Smooth muscle cell (in vitro differentiated cells): ENCODE measurements around the gene DVL2. TPM values are rescaled to one million over a fixed set of nuclear protein-coding genes. Genes with fewer than 3 reads are reported as not detected.

Experiments
- DNase-seq: peaks from one replicate; lab custom pipeline; 2025; ENCODE audit not compliant: unreplicated experiment; lab: John Stamatoyannopoulos, UW
- H2AFZ ChIP-seq: fragments of 200-600 bp; sonication (generic); 2 replicates; pipeline ENCODE4 v1.6.0; 2016; ENCODE audit warnings: antibody characterized with exemption, low read depth, mild to moderate bottlenecking
- H3F3A ChIP-seq: fragments of 200-600 bp; sonication (generic); 2 replicates; pipeline ENCODE4 v1.6.0; 2017; ENCODE audit warnings: antibody characterized with exemption, low read depth
- H3K27ac ChIP-seq: fragments of 200-600 bp; sonication (generic); 2 replicates; pipeline ENCODE4 v1.5.1; 2016; ENCODE audit warnings: low read depth, mild to moderate bottlenecking
- H3K27me3 ChIP-seq: fragments of 200-600 bp; sonication (generic); 2 replicates; pipeline ENCODE4 v1.6.1; 2016; ENCODE audit warnings: low read depth, mild to moderate bottlenecking
- H3K36me3 ChIP-seq: fragments of 200-600 bp; sonication (generic); 2 replicates; pipeline ENCODE4 v1.5.1; 2016; ENCODE audit warnings: low read depth
- H3K4me1 ChIP-seq: fragments of 200-600 bp; sonication (generic); 2 replicates; pipeline ENCODE4 v1.5.1; 2016; ENCODE audit warnings: low read depth
- H3K4me2 ChIP-seq: fragments of 200-600 bp; sonication (generic); 2 replicates; pipeline ENCODE4 v1.6.0; 2016; ENCODE audit warnings: mild to moderate bottlenecking
- H3K4me3 ChIP-seq: fragments of 200-600 bp; sonication (generic); 2 replicates; pipeline ENCODE4 v1.5.1; 2016; ENCODE audit warnings: mild to moderate bottlenecking
- H3K79me2 ChIP-seq: fragments of 200-600 bp; sonication (generic); 2 replicates; pipeline ENCODE4 v1.6.0; 2016; ENCODE audit warnings: low read depth, mild to moderate bottlenecking
- H3K9ac ChIP-seq: fragments of 200-600 bp; sonication (generic); 2 replicates; pipeline ENCODE4 v1.6.0; 2016; ENCODE audit warnings: low read depth
- H3K9me3 ChIP-seq: fragments of 200-600 bp; sonication (generic); replicated peaks from 2 replicates; pipeline ENCODE4 v1.5.1; 2016; ENCODE audit warnings: low read depth
- H4K20me1 ChIP-seq: fragments of 200-600 bp; sonication (generic); 2 replicates; pipeline ENCODE4 v1.6.0; 2016; ENCODE audit warnings: low read depth
- CTCF ChIP-seq: fragments of 200-600 bp; sonication (generic); IDR thresholded peaks from 2 replicates; pipeline ENCODE4 v1.5.1; 2017; ENCODE audit warnings: borderline replicate concordance, mild to moderate bottlenecking, antibody characterized with exemption; ENCODE audit not compliant: insufficient read depth, poor library complexity, severe bottlenecking
- WGBS: methylation state at CpG from one replicate; pipeline ENCODE4 v1.1.7; 2016; ENCODE audit warnings: low lambda C conversion rate; 5-methylcytosine and 5-hydroxymethylcytosine counted together
- polyA plus RNA-seq: library from polyadenylated mRNA; unstranded; fragments of >200 nt; fragmentation: Nextera tagmentation; extraction: Ambion mirVana; gene quantifications from 2 replicates; pipeline ENCODE4 v1.2.1, GENCODE V29; 2016
- total RNA-seq: library from RNA; depleted of rRNA; stranded (reverse); fragments of >200 nt; gene quantifications from 2 replicates; pipeline ENCODE4 v1.2.3, GENCODE V29; 2014

The DVL2 gene
- total and polyA plus RNA-seq, 2 experiments from 2014 or later: 31.8 to 49.6 TPM

DNA sequence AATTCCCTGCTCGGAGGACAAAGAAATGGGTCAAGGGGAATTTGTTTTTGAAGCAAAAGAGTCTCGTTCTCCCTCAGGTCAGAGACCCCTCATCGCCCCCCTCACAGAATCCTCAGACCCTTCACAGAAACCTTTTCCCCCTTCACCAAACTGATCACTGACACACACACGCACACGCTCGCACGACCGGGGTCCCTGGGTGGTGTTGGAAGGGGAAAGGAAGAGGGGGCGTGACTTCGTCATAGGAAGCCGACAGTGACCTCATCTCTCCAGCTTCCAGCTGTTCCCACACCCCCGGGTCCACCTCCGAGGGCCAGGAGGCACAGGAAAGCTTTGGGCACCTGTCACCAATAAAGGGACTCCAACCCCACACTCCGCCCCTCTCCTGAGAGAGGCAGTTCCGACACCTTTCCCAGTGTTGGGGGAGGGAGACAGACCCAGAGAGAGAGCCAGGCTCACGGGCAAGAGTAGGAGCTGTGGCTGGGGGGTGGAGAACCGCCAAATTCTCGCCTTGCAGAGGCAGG lies 56.3 kb downstream of the DVL2 start:
- Histone ChIP-seq H3F3A (no peaks in the 10 kb centered on the region), H3K9ac (peak overlapping the region; percentile 71), H3K4me1 (no peaks in the 10 kb centered on the region), H2AFZ (peak overlapping the region; percentile 36), H3K27me3 (no peaks in the 10 kb centered on the region), H3K4me3 (peak overlapping the region; percentile 59), H3K36me3 (no peaks in the 10 kb centered on the region), H3K9me3 (no peaks in the 10 kb centered on the region), H3K79me2 (no peaks in the 10 kb centered on the region), H3K4me2 (peak overlapping the region; percentile 90), H3K27ac (peak overlapping the region; percentile 9), H4K20me1 (no peaks in the 10 kb centered on the region)
- 4% methylated on average over 18 of the region's 18 CpGs for WGBS
- no peak for TF ChIP-seq CTCF
- no peak for DNase-seq

DNA sequence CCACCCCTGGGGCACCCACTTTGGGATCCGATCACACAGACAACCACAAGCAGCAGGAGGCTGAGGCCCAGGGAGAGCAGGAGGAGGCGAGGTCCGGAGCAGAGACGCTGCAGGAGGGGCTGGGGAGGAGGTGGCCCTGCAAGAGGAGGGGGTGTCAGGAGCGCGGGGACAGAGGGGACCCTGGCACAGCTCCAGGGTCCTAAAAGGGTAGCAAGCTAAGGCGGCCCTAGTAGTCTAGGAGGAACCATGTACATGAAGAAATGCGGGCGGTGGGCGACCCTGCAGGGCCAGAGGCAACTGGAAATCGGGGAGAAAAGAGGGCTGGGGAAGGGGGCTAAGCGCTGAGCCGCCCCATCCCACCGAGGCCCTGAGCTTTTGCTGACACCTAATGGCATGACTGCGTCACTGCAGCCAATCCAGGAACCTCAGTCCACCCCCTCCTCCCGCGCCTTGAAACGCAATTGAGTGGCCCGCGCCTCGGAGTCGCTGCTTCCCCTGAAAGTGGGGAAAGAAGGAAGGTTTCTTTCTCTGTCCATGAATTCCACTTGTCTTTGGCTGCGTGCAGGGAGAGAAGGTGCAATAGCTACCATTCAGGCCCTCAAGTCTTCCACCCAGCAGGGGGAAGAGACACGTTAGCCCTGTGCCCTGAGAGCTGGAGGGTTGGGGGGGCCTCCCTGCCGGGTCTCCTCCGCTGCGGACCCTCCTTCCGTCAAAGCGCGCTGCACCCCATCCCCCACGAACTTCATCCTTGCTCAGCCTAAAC lies 56.9 kb downstream of the DVL2 start:
- H3K9ac ChIP-seq: peak overlapping the region; percentile 73

DNA sequence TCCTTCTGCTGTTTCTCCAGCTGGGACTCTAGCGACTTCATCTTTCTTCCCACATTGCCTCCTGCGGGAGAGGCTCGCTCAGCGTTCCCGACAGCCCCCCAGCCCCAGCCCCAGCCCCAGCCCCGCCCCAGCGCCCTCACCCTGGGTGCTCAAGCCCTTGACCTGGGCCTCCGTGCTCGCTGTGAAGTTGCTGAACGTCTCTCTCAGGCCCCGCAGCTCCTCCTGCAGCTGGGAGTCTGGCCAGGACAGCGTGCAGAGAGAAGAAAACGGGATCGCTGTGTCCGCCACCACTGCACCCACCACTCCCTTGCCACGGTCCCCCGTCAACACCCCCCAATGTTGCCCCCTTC lies 57.5 kb downstream of the DVL2 start:
- Histone ChIP-seq H3K36me3 (no peaks in the 10 kb centered on the region), H3K4me2 (peak overlapping the region; percentile 90), H3K79me2 (no peaks in the 10 kb centered on the region), H4K20me1 (no peaks in the 10 kb centered on the region), H3K9me3 (no peaks in the 10 kb centered on the region), H3F3A (no peaks in the 10 kb centered on the region), H3K9ac (peak overlapping the region; percentile 73), H2AFZ (no peak overlapping the region), H3K4me3 (peak overlapping the region; percentile 59), H3K27ac (no peak overlapping the region), H3K4me1 (no peaks in the 10 kb centered on the region), H3K27me3 (no peaks in the 10 kb centered on the region)
- no peak for DNase-seq
- no peak for TF ChIP-seq CTCF
- 1% methylated on average over 11 of the region's 17 CpGs for WGBS

More for the DNA sequence above, 56.9 kb downstream of the DVL2 start:
- no peaks in the 10 kb centered on the region for H3K36me3 ChIP-seq
- H2AFZ ChIP-seq: peak overlapping the region; percentile 36
- H4K20me1 ChIP-seq: no peaks in the 10 kb centered on the region
- H3K4me1 ChIP-seq: no peaks in the 10 kb centered on the region
- H3F3A ChIP-seq: no peaks in the 10 kb centered on the region
- DNase-seq: peak; percentile 27
- peak overlapping the region; percentile 90 for H3K4me2 ChIP-seq
- H3K9me3 ChIP-seq: no peaks in the 10 kb centered on the region
- peak; percentile 77 for TF ChIP-seq CTCF
- H3K79me2 ChIP-seq: no peaks in the 10 kb centered on the region
- H3K27me3 ChIP-seq: no peaks in the 10 kb centered on the region
- WGBS: 1% methylated on average over 30 of the region's 31 CpGs
- peak overlapping the region; percentile 9 for H3K27ac ChIP-seq
- peak overlapping the region; percentile 59 for H3K4me3 ChIP-seq
